Measurements from ENCODE around the gene COL4A6.

The COL4A6 gene

GRCh38 chrX:108268434-108269080 is 169.7 kb downstream of the COL4A6 start:
- DNase-seq = no peak

DNA sequence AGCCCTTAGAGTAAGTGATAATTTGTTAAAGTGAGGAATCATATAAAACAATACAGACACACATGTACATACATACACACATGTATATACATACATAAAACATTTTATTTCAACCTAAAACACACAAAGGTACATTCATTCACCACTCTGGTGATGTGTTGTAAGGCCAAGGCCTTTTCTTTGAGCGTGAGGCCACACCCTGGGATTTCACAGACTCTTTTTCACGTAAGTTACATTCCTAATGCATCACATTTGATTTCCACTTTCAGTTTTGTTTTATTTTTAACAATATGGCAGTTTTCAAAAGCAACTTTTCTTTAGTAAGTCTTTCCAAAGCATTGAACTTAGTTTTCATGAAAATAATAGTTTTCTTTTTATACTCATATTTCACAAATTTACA is 170.7 kb downstream of the COL4A6 start:
- DNase-seq = no peak

DNA sequence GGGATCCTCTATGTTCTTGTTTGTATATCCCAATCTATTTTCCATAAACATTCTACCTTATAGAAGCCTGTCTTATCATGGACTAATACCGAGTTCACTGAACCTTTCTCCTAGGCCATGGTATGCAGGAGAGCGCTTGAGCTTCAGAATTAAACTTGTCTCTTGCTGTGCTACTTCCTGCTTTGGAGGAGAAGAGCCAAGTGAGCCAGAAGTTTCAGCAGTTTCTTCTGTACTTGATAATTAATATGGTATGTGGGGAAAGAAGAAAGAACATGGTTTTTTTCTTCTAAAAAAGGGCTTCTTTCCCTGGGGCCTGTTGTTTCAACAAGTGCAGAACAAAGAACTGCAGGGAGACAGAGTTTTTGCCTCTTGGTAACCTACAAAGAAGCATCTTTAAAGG is 173.8 kb downstream of the COL4A6 start:
- DNase-seq = no peak

DNA sequence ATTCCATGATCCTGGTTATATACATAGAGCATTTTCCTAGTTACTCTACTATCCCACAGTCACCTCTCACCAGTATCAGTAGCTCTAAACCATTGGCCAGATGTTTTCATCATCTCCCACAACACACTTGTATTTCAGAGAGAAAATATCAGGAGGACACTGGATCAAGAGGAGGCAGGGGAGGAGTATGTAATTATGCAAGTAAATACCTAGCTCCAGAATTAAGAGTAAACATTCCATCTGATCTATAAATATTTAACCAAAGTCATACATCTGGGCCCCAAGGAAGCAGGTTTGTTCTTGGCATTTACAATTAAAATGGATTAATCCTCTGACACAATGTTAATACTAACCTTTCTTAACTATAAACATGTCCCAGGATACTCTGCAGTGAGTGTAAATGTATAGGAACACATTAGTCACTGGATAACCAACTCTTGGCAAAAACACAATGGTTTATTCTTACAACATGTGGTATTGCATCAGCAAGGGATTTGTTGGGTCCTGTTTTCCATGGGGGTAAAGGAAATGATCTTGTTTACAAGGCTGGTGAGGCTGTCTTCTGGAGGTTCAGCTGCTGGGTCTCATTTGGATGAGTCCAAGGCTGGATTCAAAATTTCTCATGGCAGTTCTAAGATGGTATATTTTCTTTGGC is 176.5 kb downstream of the COL4A6 start:
- DNase-seq = no peak

DNA sequence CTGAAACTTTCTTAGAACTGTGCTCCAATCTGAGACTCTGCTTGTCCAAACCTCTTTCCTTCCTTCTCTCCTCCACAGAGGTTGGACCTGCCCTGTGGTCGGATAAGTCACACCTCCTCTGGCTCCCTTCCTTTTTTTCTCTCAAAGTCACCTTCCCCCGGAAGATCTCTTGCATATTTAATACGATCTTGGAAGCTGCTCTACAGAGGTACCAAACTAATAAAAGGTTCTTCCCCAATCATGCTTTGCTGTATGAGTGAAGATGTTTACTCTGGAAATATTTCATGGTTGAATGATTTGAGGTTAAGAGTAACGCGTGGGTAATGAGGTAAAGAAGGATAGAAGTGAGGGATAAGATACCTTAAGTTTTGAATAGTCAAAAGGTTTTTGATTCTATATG is 180.7 kb downstream of the COL4A6 start:
- DNase-seq = no peak

GRCh38 chrX:108254636-108255035 is 183.6 kb downstream of the COL4A6 start:
- no peak for DNase-seq

DNA sequence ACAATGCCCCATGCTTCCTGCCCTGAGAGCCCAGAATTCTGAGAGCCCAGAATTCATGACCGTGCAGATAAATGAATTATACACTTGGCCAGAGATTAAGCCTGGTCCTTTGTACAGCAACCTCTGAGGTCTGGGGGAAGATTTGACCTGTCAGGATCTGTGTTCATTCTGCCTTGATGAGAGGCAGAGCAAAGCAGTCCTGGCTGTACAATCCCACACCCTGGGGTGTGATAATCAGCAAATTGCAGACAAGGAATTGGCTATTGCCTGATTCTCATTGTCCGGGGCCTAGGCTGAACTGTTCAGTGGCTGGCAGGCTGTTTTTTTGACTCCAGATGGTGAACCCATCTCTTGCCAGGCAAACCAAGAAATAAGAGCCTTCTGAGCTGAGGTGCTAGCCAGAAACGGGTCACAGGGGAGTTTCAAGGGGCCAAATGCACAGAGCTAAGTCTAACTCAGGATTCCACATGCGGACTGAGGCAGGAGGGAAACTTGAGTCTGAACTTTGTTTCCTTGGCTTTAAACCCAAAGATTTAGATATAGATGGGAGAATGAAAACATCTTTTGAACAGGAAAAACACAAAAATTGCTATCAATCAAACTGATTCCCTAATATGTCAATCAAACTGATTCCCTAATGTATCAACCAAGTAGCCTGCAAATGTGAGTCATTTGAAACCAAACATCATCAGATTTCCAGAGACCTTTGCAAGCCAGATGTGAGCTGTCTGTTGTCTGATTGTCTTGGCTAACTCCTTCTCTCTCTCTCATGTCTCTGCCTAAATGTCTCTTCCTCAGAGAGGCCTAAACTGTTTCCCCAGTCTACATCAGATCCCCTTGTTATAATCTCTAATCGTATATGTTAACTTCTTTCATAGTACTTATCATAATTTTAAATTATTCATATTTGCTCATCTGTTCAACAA is 187.3 kb downstream of the COL4A6 start:
- DNase-seq = no peak

- DNase-seq = no peak
These were observed 191.8 kb downstream of the COL4A6 start for GRCh38 chrX:108246304-108246954.

- DNase-seq = no peak
These were observed 192.8 kb downstream of the COL4A6 start for GRCh38 chrX:108245462-108245861.

DNA sequence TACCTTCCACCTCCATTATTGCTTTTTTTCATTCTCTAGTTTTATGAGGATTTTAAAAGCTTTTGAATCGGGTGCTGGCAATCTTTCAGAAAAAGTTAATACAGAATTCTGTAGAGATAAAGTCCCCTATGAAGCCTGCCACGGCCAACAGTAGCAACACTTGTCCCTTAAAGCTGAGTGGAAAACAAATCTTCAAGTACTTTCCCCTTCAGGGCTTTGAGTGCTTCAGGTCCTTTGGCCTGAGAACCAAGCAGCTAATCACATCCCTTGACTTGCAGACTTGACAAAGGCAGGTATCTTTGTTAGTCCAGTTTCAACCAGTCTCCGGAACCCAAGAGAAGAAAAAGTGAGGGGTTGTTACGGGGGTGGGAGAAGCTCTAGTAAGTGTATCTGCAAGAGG is 202.2 kb downstream of the COL4A6 start:
- no peak for DNase-seq

- no peak for DNase-seq
These were observed 207.6 kb downstream of the COL4A6 start for GRCh38 chrX:108230574-108230973.

DNA sequence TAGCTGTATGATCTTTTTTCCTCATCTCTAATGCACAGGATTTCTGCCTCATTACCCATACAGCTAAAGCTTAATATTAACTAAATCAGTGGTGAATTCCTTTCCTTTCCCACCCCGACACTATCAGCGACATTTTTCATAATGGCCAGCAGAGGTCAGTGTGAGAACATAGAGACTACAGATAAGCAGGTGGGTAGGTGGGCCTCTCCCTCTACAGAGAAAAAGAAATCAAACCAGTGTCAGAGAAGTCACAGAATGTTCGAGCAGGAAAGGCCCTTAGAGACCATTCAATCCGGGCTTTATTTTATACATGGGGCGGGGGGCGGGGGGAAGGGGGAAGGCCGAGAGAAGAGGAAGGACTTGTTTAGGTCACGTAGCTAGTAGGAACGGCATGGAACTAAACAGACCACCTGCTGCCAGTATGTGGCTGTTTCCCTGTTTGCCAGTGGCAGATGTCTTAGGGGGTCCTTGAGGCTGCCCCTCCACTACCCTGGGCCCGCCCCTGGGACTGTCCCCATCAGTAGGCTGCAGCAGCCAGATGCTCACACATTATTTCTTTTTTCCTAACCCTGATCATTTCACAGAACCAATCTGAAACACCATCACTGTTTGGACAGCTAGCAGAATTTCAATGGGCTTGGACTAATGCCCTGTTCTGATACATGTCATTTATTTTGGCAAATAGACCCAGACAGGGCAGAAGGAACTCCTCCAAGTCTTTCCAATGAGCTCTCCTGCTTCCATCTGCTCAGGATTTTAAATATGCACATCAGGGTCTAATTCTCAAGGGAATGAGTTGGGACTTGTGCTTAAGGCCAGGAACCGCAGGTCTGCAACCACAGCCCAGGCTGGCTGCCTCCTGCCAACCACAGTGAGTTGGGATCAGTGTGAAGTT is 213.2 kb downstream of the COL4A6 start:
- no peak for DNase-seq

DNA sequence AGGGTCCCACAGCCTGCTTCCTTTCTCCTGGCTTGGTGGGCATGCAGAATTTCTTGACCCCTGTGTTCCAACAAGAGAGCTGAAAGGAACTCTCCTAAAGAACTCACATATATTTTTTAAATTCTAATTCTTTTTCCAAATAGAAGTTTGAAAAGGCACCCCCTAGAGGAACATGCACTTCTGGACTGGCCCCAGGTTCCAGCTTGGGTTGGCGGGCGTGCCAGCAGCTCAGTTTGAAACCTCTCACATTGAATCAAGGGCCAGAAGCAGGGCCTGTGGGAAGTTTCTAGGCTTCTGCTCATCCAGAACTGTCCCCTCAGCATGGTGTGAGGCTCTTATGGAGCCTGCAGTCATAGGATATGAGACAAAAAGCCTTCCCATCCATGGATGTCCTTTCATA is 214.0 kb downstream of the COL4A6 start:
- no peak for DNase-seq

- no peak for DNase-seq
These were observed 214.6 kb downstream of the COL4A6 start for GRCh38 chrX:108223585-108223984.

GRCh38 chrX:108221301-108221864 is 216.8 kb downstream of the COL4A6 start:
- DNase-seq = no peak

GRCh38 chrX:108219949-108220601 is 218.1 kb downstream of the COL4A6 start:
- DNase-seq = no peak

GRCh38 chrX:108217876-108218275 is 220.3 kb downstream of the COL4A6 start:
- DNase-seq = no peak

- DNase-seq = no peak
These were observed 221.2 kb downstream of the COL4A6 start for GRCh38 chrX:108216919-108217571.

DNA sequence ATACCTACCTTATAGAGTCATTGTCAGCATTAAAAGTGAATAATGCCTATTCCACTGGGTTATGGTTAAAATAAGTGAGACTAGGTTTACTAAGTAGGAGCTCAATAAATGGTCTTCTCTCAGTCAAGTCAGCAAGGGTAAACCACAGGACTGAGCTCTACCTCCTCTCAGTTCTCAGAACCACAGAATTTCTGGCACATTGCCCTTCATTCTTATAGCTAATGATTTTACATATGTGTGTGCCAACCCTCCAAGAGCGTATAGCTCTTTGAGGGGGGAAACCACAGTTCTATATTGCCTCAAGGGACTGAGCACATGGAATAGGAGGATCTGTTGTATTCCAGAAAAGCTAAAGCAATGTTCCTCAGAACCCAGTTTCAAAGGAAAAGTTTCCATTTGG is 221.8 kb downstream of the COL4A6 start:
- DNase-seq = no peak

DNA sequence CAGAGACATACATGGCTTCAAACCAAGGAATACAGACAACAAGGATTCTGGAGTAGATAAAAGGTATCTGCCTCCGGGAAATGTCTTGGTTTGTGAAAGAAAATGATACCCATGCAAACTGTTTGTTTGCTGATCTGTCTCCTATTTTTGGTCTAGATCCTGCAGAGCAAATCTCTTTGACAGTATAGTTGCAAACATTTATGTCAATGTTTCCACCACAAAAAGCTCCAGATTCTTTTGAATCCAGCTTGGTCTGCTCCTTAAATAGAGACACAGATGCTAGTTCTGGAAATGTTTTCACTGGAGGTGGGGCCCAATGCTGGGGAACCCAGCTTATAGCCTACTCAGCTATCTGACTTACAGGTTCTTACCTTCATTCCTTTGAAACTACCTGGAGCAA is 226.9 kb downstream of the COL4A6 start:
- DNase-seq = no peak

Measured in activated CD4-positive, alpha-beta T cell treated with anti-CD3 and anti-CD28 coated beads for 48 hours (primary cell).